ENCODE data around the gene SRBD1. TPM values are rescaled to one million over a fixed set of nuclear protein-coding genes. Genes with fewer than 3 reads are reported as not detected.

Gene SRBD1
- total and polyA plus RNA-seq, 2 experiments from 2014 or later = 8.1 to 19.2 TPM

- Histone ChIP-seq H3K4me1 (ENCODE audit: insufficient read depth) (no peaks in the 10 kb centered on the region), H3K36me3 (ENCODE audit: low read depth) (no peaks in the 10 kb centered on the region), H3K27me3 (replicated peaks; ENCODE audit: insufficient read depth) (no peaks in the 10 kb centered on the region), H2AFZ (no peak overlapping the region), H3K27ac (no peak overlapping the region), H4K20me1 (ENCODE audit: insufficient read depth) (no peaks in the 10 kb centered on the region), H3K4me3 (no peak overlapping the region), H3K9me3 (ENCODE audit: low read depth) (no peaks in the 10 kb centered on the region), H3K79me2 (ENCODE audit: insufficient read depth) (no peaks in the 10 kb centered on the region), H3K4me2 (ENCODE audit: unreplicated experiment) (no peak overlapping the region), H3F3A (ENCODE audit: insufficient read depth) (no peaks in the 10 kb centered on the region), H3K9ac (no peak overlapping the region), H3K9me2 (ENCODE audit: insufficient read depth) (0 out of 2 replicates have a peak, but pooled peaks cover 3% of the 10 kb centered on the region)
- 79 to 91% methylated on average over 1 of the region's 1 CpG for WGBS, 2 experiments (ENCODE audit: low coverage in 1 of 2, low lambda C conversion rate in 2 of 2, missing lambda C conversion rate in 2 of 2)
- DNase-seq = no peak
- no peak for TF ChIP-seq EZH2 (IDR thresholded peaks at IDR 0.05; ENCODE audit: insufficient read depth, poor library complexity, severe bottlenecking)
- TF ChIP-seq EZH2phosphoT487 (IDR thresholded peaks at IDR 0.05; ENCODE audit: insufficient read depth, low read depth) = no peak
- in situ Hi-C loops (cut with MboI) = no loop called here
These were observed 77.3 kb downstream of the SRBD1 start for GRCh38 chr2:45533771-45534170.

GRCh38 chr2:45532181-45532580 lies 78.9 kb downstream of the SRBD1 start:
- Histone ChIP-seq H2AFZ (no peak overlapping the region), H3K79me2 (ENCODE audit: insufficient read depth) (no peaks in the 10 kb centered on the region), H3K36me3 (ENCODE audit: low read depth) (no peaks in the 10 kb centered on the region), H3K9me3 (ENCODE audit: low read depth) (no peaks in the 10 kb centered on the region), H3K4me1 (ENCODE audit: insufficient read depth) (no peaks in the 10 kb centered on the region), H3K27ac (no peak overlapping the region), H3K4me3 (no peak overlapping the region), H3K9me2 (ENCODE audit: insufficient read depth) (0 out of 2 replicates have a peak, but pooled peaks cover 3% of the 10 kb centered on the region), H3F3A (ENCODE audit: insufficient read depth) (no peaks in the 10 kb centered on the region), H4K20me1 (ENCODE audit: insufficient read depth) (no peaks in the 10 kb centered on the region), H3K27me3 (replicated peaks; ENCODE audit: insufficient read depth) (no peaks in the 10 kb centered on the region), H3K9ac (no peak overlapping the region), H3K4me2 (ENCODE audit: unreplicated experiment) (no peak overlapping the region)
- in situ Hi-C loops (cut with MboI) = no loop called here
- TF ChIP-seq EZH2phosphoT487 (IDR thresholded peaks at IDR 0.05; ENCODE audit: insufficient read depth, low read depth) (no peak), EZH2 (IDR thresholded peaks at IDR 0.05; ENCODE audit: insufficient read depth, poor library complexity, severe bottlenecking) (no peak)
- no peak for DNase-seq
- 95 to 96% methylated on average over 3 of the region's 3 CpGs for WGBS, 2 experiments (ENCODE audit: low coverage in 1 of 2, low lambda C conversion rate in 2 of 2, missing lambda C conversion rate in 2 of 2)

GRCh38 chr2:45524016-45524415 lies 87.1 kb downstream of the SRBD1 start:
- in situ Hi-C loops (cut with MboI) = no loop called here
- Histone ChIP-seq H3K27ac (no peak overlapping the region), H3K36me3 (ENCODE audit: low read depth) (peaks cover 5% of the 10 kb centered on the region), H3K9ac (no peak overlapping the region), H3K9me2 (ENCODE audit: insufficient read depth) (no peaks in the 10 kb centered on the region), H3K4me2 (ENCODE audit: unreplicated experiment) (no peak overlapping the region), H3K4me1 (ENCODE audit: insufficient read depth) (no peaks in the 10 kb centered on the region), H3K27me3 (replicated peaks; ENCODE audit: insufficient read depth) (no peaks in the 10 kb centered on the region), H3K9me3 (ENCODE audit: low read depth) (peaks cover 3% of the 10 kb centered on the region), H3F3A (ENCODE audit: insufficient read depth) (no peaks in the 10 kb centered on the region), H3K79me2 (ENCODE audit: insufficient read depth) (no peaks in the 10 kb centered on the region), H4K20me1 (ENCODE audit: insufficient read depth) (no peaks in the 10 kb centered on the region), H2AFZ (no peak overlapping the region), H3K4me3 (no peak overlapping the region)
- DNase-seq = no peak
- TF ChIP-seq EZH2 (IDR thresholded peaks at IDR 0.05; ENCODE audit: insufficient read depth, poor library complexity, severe bottlenecking) (no peak), EZH2phosphoT487 (IDR thresholded peaks at IDR 0.05; ENCODE audit: insufficient read depth, low read depth) (no peak)
- WGBS, 2 experiments (ENCODE audit: low coverage in 1 of 2, low lambda C conversion rate in 2 of 2, missing lambda C conversion rate in 2 of 2) = 92 to 95% methylated on average over 1 of the region's 1 CpG

GRCh38 chr2:45518546-45518945 lies 92.5 kb downstream of the SRBD1 start:
- H3F3A ChIP-seq (ENCODE audit: insufficient read depth) = no peaks in the 10 kb centered on the region
- WGBS, 2 experiments (ENCODE audit: low coverage in 1 of 2, low lambda C conversion rate in 2 of 2, missing lambda C conversion rate in 2 of 2) = 78 to 79% methylated on average over 2 of the region's 2 CpGs
- H4K20me1 ChIP-seq (ENCODE audit: insufficient read depth) = no peaks in the 10 kb centered on the region
- no peak overlapping the region for H2AFZ ChIP-seq
- H3K27me3 ChIP-seq (replicated peaks; ENCODE audit: insufficient read depth) = no peaks in the 10 kb centered on the region
- TF ChIP-seq EZH2phosphoT487 (IDR thresholded peaks at IDR 0.05; ENCODE audit: insufficient read depth, low read depth) = no peak
- TF ChIP-seq EZH2 (IDR thresholded peaks at IDR 0.05; ENCODE audit: insufficient read depth, poor library complexity, severe bottlenecking) = no peak
- no peak overlapping the region for H3K4me2 ChIP-seq (ENCODE audit: unreplicated experiment)
- in situ Hi-C loops (cut with MboI) = no loop called here
- H3K9me2 ChIP-seq (ENCODE audit: insufficient read depth) = no peaks in the 10 kb centered on the region
- no peaks in the 10 kb centered on the region for H3K4me1 ChIP-seq (ENCODE audit: insufficient read depth)
- H3K4me3 ChIP-seq = no peak overlapping the region
- H3K9me3 ChIP-seq (ENCODE audit: low read depth) = no peaks in the 10 kb centered on the region
- no peak overlapping the region for H3K9ac ChIP-seq
- H3K79me2 ChIP-seq (ENCODE audit: insufficient read depth) = no peaks in the 10 kb centered on the region
- DNase-seq = no peak
- H3K36me3 ChIP-seq (ENCODE audit: low read depth) = no peaks in the 10 kb centered on the region; the same call in 1 of the 2 replicates
- no peak overlapping the region for H3K27ac ChIP-seq
